HG03571 (cell line): Measurements from ENCODE around the gene NXNL1.

ENCODE experiments used
- ATAC-seq: cut with Tn5 transposase; IDR thresholded peaks from one replicate; pipeline ENCODE4 v1.9.1; 2021; ENCODE audit not compliant: unreplicated experiment

NXNL1 gene

DNA sequence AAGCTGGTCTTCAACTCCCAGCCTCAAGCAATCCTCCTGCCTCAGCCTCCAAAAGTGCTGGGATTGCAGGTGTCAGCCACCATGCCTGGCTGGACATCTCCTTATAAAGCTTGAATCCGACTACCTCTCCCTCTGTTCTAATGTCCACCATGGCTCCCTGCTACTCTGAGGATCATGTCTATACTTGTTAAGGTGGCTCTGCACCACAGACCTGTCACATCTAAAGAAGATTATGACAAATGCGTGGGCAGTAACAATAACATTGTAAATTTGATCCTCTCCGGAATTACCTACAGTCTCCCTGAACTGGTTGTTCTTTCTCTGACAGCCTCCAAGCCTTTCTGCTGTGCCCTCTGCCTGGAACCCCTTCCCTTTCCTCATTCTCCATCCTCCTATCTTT lies 1.8 kb downstream of the NXNL1 start:
- ATAC-seq, result no peak

DNA sequence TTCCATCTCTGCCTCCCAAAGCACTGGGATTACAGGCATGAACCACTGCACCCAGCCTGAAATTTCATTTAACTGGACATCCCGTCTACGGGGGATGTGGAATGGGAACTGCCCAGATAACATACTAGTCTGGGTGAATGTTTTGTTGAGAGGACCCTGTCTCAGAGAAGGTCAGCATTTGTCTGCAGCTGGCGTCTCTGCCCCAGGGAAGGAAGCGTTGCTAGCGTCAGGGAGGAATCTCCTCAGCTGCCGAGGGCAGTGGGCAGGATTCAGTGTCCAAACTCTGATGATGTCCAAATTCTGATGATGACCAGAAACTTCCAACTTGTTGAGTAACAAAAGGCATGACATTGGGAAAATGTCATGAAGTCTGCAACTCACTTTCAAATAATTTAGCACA lies 3.1 kb downstream of the NXNL1 start:
- no peak for ATAC-seq

DNA sequence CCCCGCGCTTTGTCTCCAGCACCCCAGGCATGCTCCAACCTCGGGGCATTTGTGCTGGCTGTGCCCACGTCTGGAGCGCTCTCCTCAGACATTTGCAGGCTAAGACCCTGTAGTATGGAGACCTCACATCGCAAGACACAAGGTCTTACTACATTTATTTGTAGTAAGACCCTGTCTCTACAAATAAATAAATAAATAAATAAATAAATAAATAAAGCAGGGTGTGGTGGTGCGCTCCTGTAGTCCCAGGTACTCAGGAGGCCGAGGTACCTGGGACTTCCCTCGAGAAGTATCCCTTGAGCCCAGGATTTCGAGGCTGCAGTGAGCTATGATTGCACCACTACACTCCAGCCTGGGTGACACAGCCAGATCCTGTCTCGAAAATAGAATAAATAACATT lies 4.6 kb downstream of the NXNL1 start:
- ATAC-seq, result no peak

DNA sequence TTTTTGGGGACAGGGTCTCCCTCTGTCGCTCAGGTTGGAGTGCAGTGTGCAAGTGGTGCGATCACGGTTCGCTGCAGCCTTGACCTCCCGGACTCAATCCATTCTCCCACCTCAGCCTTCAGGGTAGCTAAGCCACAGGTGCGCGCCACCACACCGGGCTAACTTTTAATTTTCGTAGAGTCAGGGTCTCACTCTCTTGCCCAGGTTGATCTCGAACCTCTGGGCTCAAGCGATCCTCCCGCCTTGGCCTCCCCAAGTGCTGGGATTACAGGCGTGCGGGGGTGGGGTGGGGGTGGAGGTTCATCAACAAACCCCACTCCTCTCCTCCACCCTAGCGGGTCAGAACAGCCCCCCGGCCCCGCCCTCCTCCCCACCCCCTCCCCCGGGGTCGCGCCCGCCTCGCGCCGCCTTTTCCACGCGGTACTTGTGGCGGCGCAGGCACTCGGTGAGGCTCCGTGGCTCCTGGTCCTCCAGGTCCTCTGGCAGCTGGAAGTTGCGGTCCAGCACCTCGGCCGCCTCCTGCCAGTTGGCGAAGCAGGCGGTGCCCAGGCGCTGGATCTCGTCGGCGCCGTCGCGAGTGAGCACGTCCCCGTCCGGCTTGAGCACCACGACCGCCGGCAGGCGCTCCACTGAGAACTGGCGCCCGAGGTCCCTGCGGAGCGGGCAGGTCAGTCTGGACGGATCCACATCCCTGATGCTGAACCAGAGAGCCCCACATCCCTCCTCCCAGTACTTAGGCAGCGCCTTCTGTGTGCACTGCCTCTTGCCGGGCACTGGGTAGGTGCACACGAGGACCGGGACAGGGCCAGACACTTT lies 5.2 kb downstream of the NXNL1 start:
- ATAC-seq, result no peak

DNA sequence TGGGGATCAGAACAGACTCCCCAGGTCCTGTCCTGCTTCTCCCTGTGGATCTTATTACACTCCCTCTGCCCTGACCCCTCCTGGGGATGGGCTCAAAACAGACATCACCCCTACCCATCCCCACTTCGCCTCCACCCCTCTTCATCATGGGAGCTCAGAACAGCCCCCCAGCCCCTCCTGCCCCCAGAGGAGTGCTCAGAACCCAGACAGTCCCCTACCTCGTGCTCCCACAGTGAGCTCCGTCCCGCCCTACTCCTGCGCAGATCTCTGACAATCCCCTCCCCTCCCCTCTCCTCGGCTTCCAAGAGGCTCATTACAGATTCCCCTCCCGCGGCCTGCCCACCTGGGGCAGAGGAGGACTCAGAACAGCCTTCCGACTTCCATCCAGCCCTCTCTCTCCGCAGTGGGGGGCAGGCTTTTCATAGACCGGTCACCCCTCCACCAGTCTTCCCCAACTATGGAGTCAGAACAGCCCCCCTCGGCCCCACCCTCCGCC lies 6.1 kb downstream of the NXNL1 start:
- no peak for ATAC-seq

DNA sequence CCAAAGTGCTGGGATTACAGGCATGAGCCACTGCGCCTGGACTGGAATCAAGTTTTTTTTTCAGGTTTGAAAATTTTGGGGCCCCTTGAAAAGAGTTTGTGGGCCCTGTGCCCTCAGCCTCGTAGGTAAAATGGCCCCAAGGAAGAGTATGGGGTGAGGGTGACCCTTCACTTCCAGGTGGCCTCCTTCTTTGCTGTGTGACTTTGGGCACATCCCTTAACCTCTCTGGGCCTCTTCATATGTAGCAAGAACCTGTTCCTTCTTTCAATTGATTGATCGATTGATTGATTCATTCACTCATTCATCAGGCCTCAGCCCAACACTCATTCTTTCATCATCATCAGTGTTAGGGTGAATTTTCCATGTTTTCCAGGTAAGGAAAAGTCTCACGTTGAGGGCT lies 8.9 kb downstream of the NXNL1 start:
- ATAC-seq, result no peak

DNA sequence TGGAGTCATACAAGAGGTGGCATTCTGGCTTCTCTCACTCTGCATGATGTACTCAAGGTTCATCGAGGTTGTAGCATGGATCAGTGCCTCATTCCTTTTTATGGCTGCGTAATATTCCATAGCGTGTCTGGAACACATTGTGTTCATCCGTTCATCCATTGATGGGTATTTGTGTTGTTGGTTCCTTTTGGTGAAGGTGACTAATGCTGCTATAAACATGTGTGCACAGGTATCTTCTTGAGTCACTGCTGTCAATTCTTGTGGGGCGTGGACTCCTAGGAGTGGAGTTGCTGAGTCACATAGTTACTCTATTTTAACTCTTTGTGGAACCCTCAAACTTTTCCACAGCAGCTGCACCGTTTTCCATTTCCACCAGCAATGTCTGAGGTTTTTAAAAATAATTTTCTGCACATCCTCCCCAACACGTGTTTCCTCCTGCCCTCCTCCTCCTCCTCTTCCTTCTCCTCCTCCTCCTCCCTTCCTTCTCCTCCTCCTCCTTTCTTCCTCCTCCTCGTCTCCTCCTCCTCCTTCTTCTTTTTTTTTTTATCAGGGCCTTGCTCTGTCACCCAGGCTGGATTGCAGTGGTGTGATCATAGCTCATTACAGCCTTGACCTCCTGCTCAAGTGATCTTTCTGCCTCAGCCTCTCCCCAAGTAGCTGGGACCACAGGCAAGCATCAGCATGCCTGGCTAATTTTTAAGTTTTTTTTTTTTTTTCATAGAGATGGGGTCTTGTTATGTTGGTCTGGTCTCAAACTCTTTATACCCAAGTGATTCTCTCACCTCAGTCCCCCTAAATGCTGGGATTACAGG lies 10.3 kb downstream of the NXNL1 start:
- ATAC-seq, result no peak

DNA sequence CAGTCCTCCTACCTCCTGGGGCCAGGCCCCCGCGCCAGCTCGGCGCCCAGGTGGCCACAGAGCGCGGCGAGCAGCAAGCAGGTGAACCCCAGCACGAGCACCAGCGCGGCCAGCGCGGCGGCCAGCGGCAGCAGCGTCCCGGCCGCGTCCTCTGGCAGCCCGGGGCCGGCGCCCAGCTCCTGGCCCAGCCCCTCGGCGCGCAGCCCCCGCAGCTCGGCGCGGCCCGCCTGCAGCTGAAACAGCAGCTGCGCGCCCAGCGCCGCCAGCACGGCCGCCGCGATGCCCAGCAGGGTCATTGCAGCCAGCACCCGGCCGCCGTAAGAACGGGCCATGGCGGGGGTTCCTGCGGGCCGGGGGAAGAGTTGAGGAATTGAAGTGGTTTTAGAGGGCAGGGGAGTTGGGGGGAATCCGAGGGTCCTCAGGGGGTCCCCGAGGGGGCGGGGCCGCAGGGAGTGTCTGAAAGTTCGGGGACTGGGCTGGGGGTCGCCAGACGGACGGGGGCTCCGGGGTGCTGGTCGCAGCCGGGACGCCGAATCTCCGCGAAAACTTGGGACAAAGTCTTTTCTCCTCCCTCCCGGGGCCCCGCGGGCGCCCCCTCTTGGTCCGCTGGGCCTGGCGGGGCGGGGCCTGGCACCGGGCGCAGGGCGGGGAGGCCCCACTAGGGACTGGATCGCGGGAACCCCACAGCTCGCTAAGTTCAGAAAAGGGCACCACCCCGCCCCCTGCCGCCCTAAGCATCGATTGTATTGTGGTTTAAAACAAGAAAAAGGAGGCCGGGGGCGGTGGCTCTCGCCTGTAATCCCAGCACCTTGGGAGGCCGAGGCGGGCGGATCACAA lies 12.4 kb downstream of the NXNL1 start, which contains the start of gene TMEM221:
Gene TMEM221, minus strand, starts transcription at position 538 of the 837 bp plus-strand sequence. Its CDS starts 206 bp downstream, at position 332.
- no peak for ATAC-seq

DNA sequence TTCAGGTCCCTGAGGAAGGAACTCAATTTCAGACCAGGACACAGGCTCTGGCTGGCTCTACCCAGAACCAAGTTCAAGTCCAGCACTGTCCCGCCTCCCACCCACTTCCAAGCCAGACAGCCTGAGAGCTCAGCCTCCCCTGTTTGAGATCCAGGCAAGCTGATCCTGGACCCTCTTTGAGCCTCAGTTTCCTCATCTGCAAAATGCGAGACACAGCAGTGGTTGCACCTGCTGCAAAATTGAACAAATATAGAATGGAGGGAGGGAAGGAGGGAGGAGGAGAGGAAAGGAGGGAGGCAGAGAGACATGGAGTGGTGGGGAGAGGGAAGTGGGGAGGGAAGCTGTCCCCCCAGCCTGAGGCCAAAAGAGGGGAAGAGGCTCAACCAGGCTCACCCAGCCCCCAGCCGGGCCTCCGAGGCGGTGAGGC lies 13.0 kb downstream of the NXNL1 start:
- no peak for ATAC-seq

DNA sequence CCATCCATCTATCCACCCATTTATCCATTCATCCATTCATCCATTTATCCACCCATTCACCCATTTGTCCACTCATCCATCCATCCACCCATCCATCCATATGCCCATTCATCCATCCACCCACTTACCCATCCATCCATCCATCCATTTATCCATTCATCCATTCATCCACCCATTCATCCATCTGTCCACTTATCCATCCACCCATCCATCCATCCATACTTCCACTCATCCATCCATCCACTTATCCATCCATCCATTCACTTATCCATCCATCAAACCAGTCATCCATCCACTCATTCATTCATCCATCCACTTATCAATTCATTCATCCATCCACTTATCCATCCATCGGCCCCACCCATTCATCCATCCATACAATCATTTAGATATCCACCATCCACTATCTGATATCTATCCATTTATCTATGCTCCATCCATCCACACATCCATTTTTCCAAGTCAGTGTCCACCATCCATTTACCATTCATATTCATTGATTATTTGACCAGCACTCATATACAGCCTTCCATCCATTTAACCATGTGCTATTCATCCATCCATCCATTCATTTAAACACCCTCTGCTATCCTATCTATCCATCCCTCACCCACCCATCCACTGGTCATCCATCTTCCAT lies 15.1 kb downstream of the NXNL1 start:
- ATAC-seq, result no peak

DNA sequence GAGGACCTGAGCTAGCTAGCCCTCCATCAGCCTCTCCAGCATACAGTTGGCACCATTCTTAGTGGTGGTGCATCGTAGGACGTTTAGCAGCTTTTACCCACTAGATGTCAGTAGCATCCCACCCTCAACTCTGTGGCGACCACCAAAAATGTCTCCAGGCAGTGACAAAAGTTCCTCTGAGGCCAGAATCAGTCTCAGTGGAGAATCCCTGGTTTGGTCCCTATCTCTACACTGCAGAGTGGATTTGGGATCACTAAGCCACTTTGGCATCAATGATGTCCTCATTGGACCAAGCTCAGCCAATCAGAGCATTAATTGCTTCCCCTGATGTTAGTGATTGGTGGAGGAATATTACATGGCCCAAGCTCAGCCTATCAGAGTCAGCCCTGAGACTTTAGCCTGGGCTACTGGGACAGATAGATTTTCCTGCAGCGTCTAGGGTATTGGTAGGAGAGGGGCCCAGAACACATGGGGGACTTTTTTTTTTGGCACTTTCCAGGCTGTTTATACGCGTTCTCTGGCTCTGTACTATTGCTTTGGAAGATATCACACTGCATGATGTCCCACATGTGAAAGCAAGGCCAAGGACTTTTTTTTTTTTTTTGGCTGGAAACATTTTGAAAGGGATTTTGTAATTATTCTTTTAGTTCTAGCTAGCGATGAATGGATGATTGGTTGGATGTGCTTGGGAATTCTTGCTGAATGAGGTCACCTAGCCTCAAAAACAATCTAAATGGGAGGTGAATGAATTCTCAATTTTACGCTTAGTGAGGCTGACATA lies 19.3 kb downstream of the NXNL1 start:
- ATAC-seq, result no peak

DNA sequence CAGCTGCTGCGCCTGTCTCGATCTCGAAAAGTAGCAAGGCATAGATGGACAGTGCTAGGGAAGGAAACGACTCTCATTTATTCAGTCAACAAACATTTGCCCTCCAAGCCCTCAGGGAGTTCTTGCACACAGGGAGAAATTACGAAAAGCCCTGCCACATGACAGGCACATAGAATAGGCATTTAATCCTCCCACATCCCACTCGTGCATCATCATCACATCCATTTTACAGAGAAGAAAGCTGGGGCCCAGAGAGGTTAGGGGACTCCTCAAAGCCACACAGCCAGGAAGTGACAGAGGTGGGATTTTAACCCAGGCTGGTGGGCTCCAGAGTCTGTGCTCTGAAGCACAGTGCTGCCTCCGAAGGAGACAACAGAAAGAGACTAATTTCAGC lies 23.9 kb downstream of the NXNL1 start:
- no peak for ATAC-seq

DNA sequence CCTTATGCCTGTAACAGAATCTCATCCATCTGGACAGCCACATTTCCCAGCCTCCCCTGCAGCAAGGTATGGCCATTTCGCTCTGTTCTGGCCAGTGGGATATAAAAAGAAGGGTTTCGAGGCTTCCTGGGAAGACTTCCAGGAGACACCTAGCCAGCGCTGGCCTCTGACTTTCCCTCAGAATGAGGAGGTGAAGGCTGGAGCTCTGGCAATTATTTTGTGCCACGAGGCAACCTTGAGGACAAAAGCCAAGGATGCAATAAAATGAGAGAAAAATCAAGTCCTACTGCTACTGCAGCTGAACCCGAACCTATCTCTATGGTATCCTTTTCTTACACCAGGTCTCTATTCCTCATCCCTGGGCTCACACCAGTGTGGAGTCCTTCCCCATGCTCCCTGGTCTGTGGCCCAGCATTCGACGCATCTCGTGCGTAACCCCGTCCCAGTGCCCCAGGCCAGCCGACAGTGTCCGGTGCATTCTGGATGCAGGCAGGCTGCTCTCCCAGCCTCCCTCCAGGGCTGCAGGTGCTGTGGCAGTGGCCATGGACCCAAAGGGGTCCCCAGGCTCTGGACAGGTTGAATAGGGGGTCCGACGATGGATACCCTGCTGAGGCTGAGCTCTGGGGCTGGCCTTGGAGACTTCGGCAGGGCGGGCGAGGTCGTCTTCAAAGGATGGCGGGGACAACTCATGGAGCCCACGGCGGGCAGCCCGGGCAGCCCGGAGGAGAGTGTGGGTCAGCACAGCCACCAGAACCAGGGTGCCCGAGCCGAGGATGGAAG lies 24.4 kb downstream of the NXNL1 start:
- ATAC-seq, result no peak

DNA sequence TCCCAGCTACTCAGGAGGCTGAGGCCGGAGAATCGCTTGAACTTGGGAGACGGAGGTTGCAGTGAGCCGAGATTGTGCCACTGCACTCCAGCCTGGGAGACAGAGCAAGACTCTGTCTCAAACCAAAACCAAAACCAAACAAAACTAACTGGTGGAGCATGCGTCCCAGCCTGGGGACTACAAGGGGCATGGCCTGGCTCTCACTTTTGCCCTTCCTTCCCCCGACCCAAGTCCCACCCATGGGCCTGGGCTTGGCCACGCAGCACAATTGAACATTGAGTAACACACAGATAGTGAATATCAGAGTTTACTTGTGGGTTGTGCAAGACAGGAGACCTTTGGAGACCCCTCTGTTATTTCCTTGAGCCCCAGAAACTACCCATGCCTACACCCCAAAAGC lies 25.5 kb downstream of the NXNL1 start:
- ATAC-seq, result no peak

DNA sequence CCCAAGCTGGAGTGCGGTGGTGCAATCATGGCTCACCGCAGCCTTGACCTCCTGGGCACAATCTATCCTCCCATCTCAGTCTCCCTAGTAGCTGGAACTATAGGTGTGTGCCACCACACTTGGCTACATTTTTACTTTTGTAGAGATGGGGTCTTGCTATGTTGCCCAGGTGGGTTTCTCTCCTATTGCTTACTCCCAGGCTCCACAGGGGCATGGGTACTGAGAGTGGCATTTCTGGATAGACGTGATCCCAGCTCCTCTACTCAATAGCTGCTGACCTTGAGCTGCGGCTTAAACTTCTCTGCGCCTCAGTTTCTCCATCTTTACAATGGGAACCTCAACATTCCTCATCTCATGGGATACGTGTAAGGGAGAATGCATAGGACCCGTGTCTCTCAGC lies 29.3 kb downstream of the NXNL1 start:
- no peak for ATAC-seq

DNA sequence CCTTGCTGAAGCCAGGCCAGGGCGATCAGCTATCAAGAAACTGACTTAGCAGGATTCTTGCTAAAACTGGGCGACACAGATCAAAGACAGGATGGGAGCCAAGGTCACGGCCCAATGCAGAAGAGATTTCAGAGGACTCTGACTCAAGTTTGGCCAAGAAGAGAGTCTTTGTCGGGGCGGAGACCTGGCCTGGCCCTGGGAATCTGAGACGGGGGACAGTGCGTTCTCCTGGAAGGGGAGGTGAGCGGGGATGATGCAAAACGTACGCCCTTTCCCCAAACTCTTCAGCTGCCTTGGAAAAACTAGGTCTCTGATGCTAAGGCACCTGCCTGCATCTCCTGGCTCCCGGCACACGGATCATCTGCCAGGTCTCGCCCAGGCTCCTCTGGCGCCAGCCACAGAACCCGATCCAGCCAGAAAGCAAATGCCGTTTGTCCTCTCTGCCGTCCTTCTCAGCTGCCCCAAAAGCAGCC lies 31.0 kb downstream of the NXNL1 start:
- no peak for ATAC-seq

DNA sequence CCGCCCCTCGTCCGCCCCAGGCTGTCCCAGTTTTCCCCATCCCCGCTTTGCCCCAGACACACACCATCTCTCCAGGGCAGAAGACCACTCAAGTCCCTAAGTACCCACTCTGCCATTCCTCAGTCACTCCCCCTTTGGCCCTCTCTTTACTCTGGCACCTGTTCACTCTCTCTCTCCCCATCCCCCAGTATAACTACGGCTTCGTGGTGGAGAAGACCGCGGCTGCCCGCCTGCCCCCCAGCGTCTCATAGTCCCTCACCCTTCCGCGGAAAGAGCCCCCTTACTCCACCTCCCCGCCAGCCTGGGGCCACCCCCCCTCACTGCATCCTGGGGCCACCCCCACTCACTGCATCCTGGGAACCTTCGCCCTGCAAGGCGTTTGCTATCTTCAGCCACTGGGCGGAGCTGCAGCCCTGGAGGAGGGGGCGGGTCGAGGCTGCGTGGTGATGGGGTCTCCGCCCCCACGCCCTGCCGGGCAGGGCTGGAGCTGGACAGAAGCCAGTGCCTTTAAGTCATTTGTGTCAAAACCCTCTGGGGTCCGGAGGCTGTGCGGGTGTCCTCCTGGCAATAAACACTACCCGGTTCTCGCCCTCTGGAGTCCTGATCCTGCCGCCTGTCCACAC lies 35.9 kb downstream of the NXNL1 start:
- ATAC-seq, result no peak

DNA sequence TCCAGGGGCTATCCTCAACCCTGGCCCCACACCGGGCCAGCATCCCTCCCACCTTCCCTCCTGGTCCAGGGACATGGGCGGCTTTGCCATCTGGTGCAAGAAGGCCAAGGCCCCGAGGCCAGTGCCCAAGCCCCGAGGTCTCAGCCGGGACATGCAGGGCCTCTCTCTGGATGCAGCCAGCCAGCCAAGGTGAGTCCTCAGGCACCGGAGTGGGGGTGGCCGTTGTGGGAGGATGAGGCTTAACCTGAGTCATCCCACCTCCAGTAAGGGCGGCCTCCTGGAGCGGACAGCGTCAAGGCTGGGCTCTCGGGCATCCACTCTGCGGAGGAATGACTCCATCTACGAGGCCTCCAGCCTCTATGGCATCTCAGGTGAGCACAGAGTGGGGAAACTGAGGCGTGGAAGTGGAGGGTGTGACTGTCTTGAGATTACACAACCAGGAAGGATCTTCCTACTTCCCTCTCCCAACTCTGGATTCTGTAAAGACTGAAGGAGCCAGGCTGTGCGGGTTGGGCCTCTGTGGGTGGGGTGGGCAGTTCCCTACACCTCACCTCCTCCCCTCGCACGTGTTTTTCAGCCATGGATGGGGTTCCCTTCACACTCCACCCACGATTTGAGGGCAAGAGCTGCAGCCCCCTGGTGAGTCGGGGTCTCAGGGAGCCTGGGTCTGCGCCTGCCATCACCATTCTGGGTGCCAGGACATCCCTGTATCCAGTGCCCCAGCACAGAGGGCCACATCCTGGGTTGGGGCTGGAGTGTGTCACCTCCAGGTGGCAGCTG lies 37.1 kb downstream of the NXNL1 start:
- ATAC-seq, result no peak
